IgD-negative memory B cell (primary cell): ENCODE measurements around the gene ENDOV. TPM values are rescaled to one million over a fixed set of nuclear protein-coding genes. Genes with fewer than 3 reads are reported as not detected.

ENCODE experiments used
- H3K27ac Mint-ChIP-seq, 3 donors: one replicate each; pipeline ENCODE4 v1.8.0; 2020 to 2022; ENCODE audit warnings: mild to moderate bottlenecking in 3 of 3, mixed read lengths in 3 of 3, moderate library complexity in 1 of 3
- H3K27me3 Mint-ChIP-seq: one replicate; pipeline ENCODE4 v1.8.0; 2021; ENCODE audit warnings: mixed read lengths
- H3K36me3 Mint-ChIP-seq: one replicate; pipeline ENCODE4 v1.8.0; 2020; ENCODE audit warnings: mild to moderate bottlenecking, mixed read lengths
- H3K4me1 Mint-ChIP-seq, 3 donors: one replicate each; pipeline ENCODE4 v1.8.0; 2020 to 2022; ENCODE audit warnings: mixed read lengths in 3 of 3, mild to moderate bottlenecking in 1 of 3
- H3K4me3 Mint-ChIP-seq, 4 donors: one replicate each; pipeline ENCODE4 v1.8.0; 2020 to 2022; ENCODE audit warnings: mild to moderate bottlenecking in 4 of 4, mixed read lengths in 4 of 4, moderate library complexity in 3 of 4
- H3K9me3 Mint-ChIP-seq, 3 donors: one replicate each; pipeline ENCODE4 v1.8.0; 2020 to 2021; ENCODE audit warnings: mixed read lengths in 3 of 3, mild to moderate bottlenecking in 1 of 3
- polyA plus RNA-seq: library from polyadenylated mRNA; unstranded; fragments of 300-500 nt; fragmentation: Illumina TruSeq; gene quantifications from one replicate; pipeline ENCODE4 v1.2.3, GENCODE V29; 2021

Gene ENDOV
- polyA plus RNA-seq, 1 donor from 2014 or later: 11.6 TPM

GRCh38 chr17:80382446-80382845 is 32.5 kb upstream of the ENDOV start:
- no peaks in the 10 kb centered on the region for H3K9me3 Mint-ChIP-seq
- H3K36me3 Mint-ChIP-seq: peaks cover 5% of the 10 kb centered on the region
- H3K27ac Mint-ChIP-seq: peak overlapping the region in 1 of 3 donors; percentile 13
- peaks cover 0 to 2% (median 0%) of the 10 kb centered on the region in 3 donors for H3K4me1 Mint-ChIP-seq
- no peak overlapping the region for H3K4me3 Mint-ChIP-seq
- no peaks in the 10 kb centered on the region for H3K27me3 Mint-ChIP-seq

- H3K4me1 Mint-ChIP-seq: peaks cover 0 to 2% (median 0%) of the 10 kb centered on the region in 3 donors
- no peak overlapping the region for H3K27ac Mint-ChIP-seq
- H3K27me3 Mint-ChIP-seq: no peaks in the 10 kb centered on the region
- no peak overlapping the region for H3K4me3 Mint-ChIP-seq
- no peaks in the 10 kb centered on the region for H3K9me3 Mint-ChIP-seq
- H3K36me3 Mint-ChIP-seq: peaks cover 5% of the 10 kb centered on the region
These were observed 32.0 kb upstream of the ENDOV start for GRCh38 chr17:80382956-80383355.

GRCh38 chr17:80384078-80384960 is 30.6 kb upstream of the ENDOV start:
- peak overlapping the region in 2 of 3 donors; percentile 50 to 67 for H3K27ac Mint-ChIP-seq
- H3K4me1 Mint-ChIP-seq: peaks cover 0 to 2% (median 0%) of the 10 kb centered on the region in 3 donors
- H3K4me3 Mint-ChIP-seq: no peak overlapping the region
- H3K27me3 Mint-ChIP-seq: no peaks in the 10 kb centered on the region
- peaks cover 5% of the 10 kb centered on the region for H3K36me3 Mint-ChIP-seq
- H3K9me3 Mint-ChIP-seq: no peaks in the 10 kb centered on the region

GRCh38 chr17:80385046-80385445 is 29.9 kb upstream of the ENDOV start:
- peak overlapping the region in 1 of 3 donors; percentile 67 for H3K27ac Mint-ChIP-seq
- H3K27me3 Mint-ChIP-seq: no peaks in the 10 kb centered on the region
- peaks cover 0 to 2% (median 0%) of the 10 kb centered on the region in 3 donors for H3K4me1 Mint-ChIP-seq
- no peak overlapping the region for H3K4me3 Mint-ChIP-seq
- H3K36me3 Mint-ChIP-seq: peaks cover 5% of the 10 kb centered on the region
- no peaks in the 10 kb centered on the region for H3K9me3 Mint-ChIP-seq

- Mint-ChIP-seq H3K27me3 (no peaks in the 10 kb centered on the region), H3K4me3 (peak overlapping the region in 1 of 4 donors; percentile 32), H3K27ac (peak overlapping the region in 1 of 3 donors; percentile 31), H3K9me3 (no peaks in the 10 kb centered on the region), H3K4me1 (peaks cover 0 to 2% (median 0%) of the 10 kb centered on the region in 3 donors), H3K36me3 (peaks cover 5% of the 10 kb centered on the region)
These were observed 28.6 kb upstream of the ENDOV start for GRCh38 chr17:80386341-80386740.

- Mint-ChIP-seq H3K4me1 (peaks cover 0 to 2% (median 0%) of the 10 kb centered on the region in 3 donors), H3K27ac (peak overlapping the region in 1 of 3 donors; percentile 25), H3K27me3 (no peaks in the 10 kb centered on the region), H3K36me3 (peaks cover 7% of the 10 kb centered on the region), H3K9me3 (no peaks in the 10 kb centered on the region), H3K4me3 (no peak overlapping the region)
These were observed 27.9 kb upstream of the ENDOV start for GRCh38 chr17:80387071-80387470.

- no peak overlapping the region for H3K4me3 Mint-ChIP-seq
- H3K9me3 Mint-ChIP-seq: no peaks in the 10 kb centered on the region
- peaks cover 5% of the 10 kb centered on the region for H3K36me3 Mint-ChIP-seq
- H3K27ac Mint-ChIP-seq: no peak overlapping the region
- no peaks in the 10 kb centered on the region for H3K27me3 Mint-ChIP-seq
- peaks cover 0 to 2% (median 0%) of the 10 kb centered on the region in 3 donors for H3K4me1 Mint-ChIP-seq
These were observed 26.8 kb upstream of the ENDOV start for GRCh38 chr17:80388175-80388574.

GRCh38 chr17:80388601-80389000 is 26.4 kb upstream of the ENDOV start:
- peaks cover 0 to 2% (median 0%) of the 10 kb centered on the region in 3 donors for H3K4me1 Mint-ChIP-seq
- H3K4me3 Mint-ChIP-seq: no peak overlapping the region
- H3K9me3 Mint-ChIP-seq: no peaks in the 10 kb centered on the region
- H3K27ac Mint-ChIP-seq: no peak overlapping the region
- peaks cover 2% of the 10 kb centered on the region for H3K36me3 Mint-ChIP-seq
- H3K27me3 Mint-ChIP-seq: no peaks in the 10 kb centered on the region

GRCh38 chr17:80389011-80389995 is 25.7 kb upstream of the ENDOV start:
- Mint-ChIP-seq H3K9me3 (no peaks in the 10 kb centered on the region), H3K4me3 (no peak overlapping the region), H3K27me3 (no peaks in the 10 kb centered on the region), H3K27ac (peak overlapping the region in 1 of 3 donors; percentile 31), H3K4me1 (peaks cover 0 to 2% (median 0%) of the 10 kb centered on the region in 3 donors), H3K36me3 (peaks cover 2% of the 10 kb centered on the region)

- Mint-ChIP-seq H3K36me3 (peaks cover 4% of the 10 kb centered on the region), H3K4me1 (peaks cover 0 to 2% (median 0%) of the 10 kb centered on the region in 3 donors), H3K4me3 (no peak overlapping the region), H3K27ac (peak overlapping the region in 1 of 3 donors; percentile 73), H3K27me3 (no peaks in the 10 kb centered on the region), H3K9me3 (no peaks in the 10 kb centered on the region)
These were observed 21.6 kb upstream of the ENDOV start for GRCh38 chr17:80393241-80393890.

- Mint-ChIP-seq H3K27ac (no peak overlapping the region), H3K4me1 (peaks cover 0 to 1% (median 0%) of the 10 kb centered on the region in 3 donors), H3K36me3 (peaks cover 4% of the 10 kb centered on the region), H3K27me3 (no peaks in the 10 kb centered on the region), H3K9me3 (no peaks in the 10 kb centered on the region), H3K4me3 (no peak overlapping the region)
These were observed 21.0 kb upstream of the ENDOV start for GRCh38 chr17:80393961-80394360.

- Mint-ChIP-seq H3K27ac (peak overlapping the region in 1 of 3 donors; percentile 86), H3K4me3 (peak overlapping the region in 1 of 4 donors; percentile 47), H3K36me3 (peaks cover 4% of the 10 kb centered on the region), H3K9me3 (no peaks in the 10 kb centered on the region), H3K4me1 (no peaks in the 10 kb centered on the region), H3K27me3 (no peaks in the 10 kb centered on the region)
These were observed 20.2 kb upstream of the ENDOV start for GRCh38 chr17:80394629-80395216.

- Mint-ChIP-seq H3K4me3 (no peak overlapping the region), H3K36me3 (peaks cover 4% of the 10 kb centered on the region), H3K27ac (peak overlapping the region in 1 of 3 donors; percentile 86), H3K4me1 (peaks cover 0 to 2% (median 0%) of the 10 kb centered on the region in 3 donors), H3K27me3 (peaks cover 1% of the 10 kb centered on the region), H3K9me3 (no peaks in the 10 kb centered on the region)
These were observed 19.4 kb upstream of the ENDOV start for GRCh38 chr17:80395402-80396151.
